ENCODE results near the gene GATAD2A. TPM values are rescaled to one million over a fixed set of nuclear protein-coding genes. Genes with fewer than 3 reads are reported as not detected.
A peak's percentile ranks its signal among the peaks of the same experiment; 100 is the strongest.

Gene GATAD2A
- total RNA-seq, 2 experiments from 2014 or later: 104 to 107 TPM

- POLR2A ChIA-PET: interaction anchor here (0.8 to 3.4 kb wide), 5 partner anchors 10 to 93 kb away, joined by 3 to 36 read pairs (median 10); partner anchors contain the start of gene GATAD2A
Measured at GRCh38 chr19:19457671-19458070, 52.2 kb downstream of the GATAD2A start.

GRCh38 chr19:19458110-19458816 is 52.8 kb downstream of the GATAD2A start:
- Mint-ChIP-seq H3K27ac (peak overlapping the region; percentile 95), H3K9me3 (no peaks in the 10 kb centered on the region), H3K4me1 (ENCODE audit: low read depth) (peaks cover 70% of the 10 kb centered on the region), H3K27me3 (no peaks in the 10 kb centered on the region), H3K4me3 (peak overlapping the region; percentile 13), H3K36me3 (ENCODE audit: low read depth) (peaks cover 15% of the 10 kb centered on the region)
- Histone ChIP-seq H3K4me3 (ENCODE audit: low read length) (no peak overlapping the region), H3K4me1 (ENCODE audit: insufficient read depth, low read length) (peaks cover 81% of the 10 kb centered on the region), H3K27ac (ENCODE audit: low read depth in 1 of 2, low read length in 2 of 2) (peak overlapping the region; percentile 88 to 91), H3K36me3 (ENCODE audit: insufficient read depth, low read length) (peaks cover 7% of the 10 kb centered on the region), H3K9me3 (ENCODE audit: control insufficient read depth in 1 of 2, insufficient read depth in 1 of 2, low read length in 2 of 2) (no peaks in the 10 kb centered on the region), H3K27me3 (ENCODE audit: control insufficient read depth in 1 of 2, insufficient read depth in 2 of 2, low read length in 2 of 2) (no peaks in the 10 kb centered on the region)
- ChIA-PET POLR2A (interaction anchor here (0.6 to 3.4 kb wide), 8 partner anchors 10 to 93 kb away, joined by 3 to 36 read pairs (median 7); partner anchors contain the start of gene GATAD2A), CTCF (interaction anchor here (1.5 to 2.8 kb wide), 3 partner anchors 17 to 32 kb away, joined by 3 to 12 read pairs (median 3); no protein-coding TSS in a partner anchor)
- TF ChIP-seq, protein P1, sequence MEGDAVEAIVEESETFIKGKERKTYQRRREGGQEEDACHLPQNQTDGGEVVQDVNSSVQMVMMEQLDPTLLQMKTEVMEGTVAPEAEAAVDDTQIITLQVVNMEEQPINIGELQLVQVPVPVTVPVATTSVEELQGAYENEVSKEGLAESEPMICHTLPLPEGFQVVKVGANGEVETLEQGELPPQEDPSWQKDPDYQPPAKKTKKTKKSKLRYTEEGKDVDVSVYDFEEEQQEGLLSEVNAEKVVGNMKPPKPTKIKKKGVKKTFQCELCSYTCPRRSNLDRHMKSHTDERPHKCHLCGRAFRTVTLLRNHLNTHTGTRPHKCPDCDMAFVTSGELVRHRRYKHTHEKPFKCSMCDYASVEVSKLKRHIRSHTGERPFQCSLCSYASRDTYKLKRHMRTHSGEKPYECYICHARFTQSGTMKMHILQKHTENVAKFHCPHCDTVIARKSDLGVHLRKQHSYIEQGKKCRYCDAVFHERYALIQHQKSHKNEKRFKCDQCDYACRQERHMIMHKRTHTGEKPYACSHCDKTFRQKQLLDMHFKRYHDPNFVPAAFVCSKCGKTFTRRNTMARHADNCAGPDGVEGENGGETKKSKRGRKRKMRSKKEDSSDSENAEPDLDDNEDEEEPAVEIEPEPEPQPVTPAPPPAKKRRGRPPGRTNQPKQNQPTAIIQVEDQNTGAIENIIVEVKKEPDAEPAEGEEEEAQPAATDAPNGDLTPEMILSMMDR (IDR thresholded peaks at IDR 0.05): no peak
- DNase-seq (no peak), ATAC-seq (ENCODE audit: poor library complexity) (no peak)
- intact Hi-C loops (cut with DNase I, micrococcal nuclease): no loop called here

More at GRCh38 chr19:19457671-19458070, 52.2 kb downstream of the GATAD2A start:
- Histone ChIP-seq H3K9me3 (ENCODE audit: control insufficient read depth in 1 of 2, insufficient read depth in 1 of 2, low read length in 2 of 2) (no peaks in the 10 kb centered on the region), H3K4me3 (ENCODE audit: low read length) (no peak overlapping the region), H3K4me1 (ENCODE audit: insufficient read depth, low read length) (peaks cover 81% of the 10 kb centered on the region), H3K27ac (ENCODE audit: low read depth in 1 of 2, low read length in 2 of 2) (peak overlapping the region; percentile 88 to 91), H3K36me3 (ENCODE audit: insufficient read depth, low read length) (peaks cover 7% of the 10 kb centered on the region), H3K27me3 (ENCODE audit: control insufficient read depth in 1 of 2, insufficient read depth in 2 of 2, low read length in 2 of 2) (no peaks in the 10 kb centered on the region)
- intact Hi-C loops (cut with DNase I, micrococcal nuclease): no loop called here
- Mint-ChIP-seq H3K9me3 (no peaks in the 10 kb centered on the region), H3K36me3 (ENCODE audit: low read depth) (peaks cover 11% of the 10 kb centered on the region), H3K27ac (peak overlapping the region; percentile 95), H3K4me3 (no peak overlapping the region), H3K27me3 (no peaks in the 10 kb centered on the region), H3K4me1 (ENCODE audit: low read depth) (peaks cover 70% of the 10 kb centered on the region)
- TF ChIP-seq, protein P1 (IDR thresholded peaks at IDR 0.05): no peak
- CTCF ChIA-PET: interaction anchor here (0.5 to 1.5 kb wide), 3 partner anchors 25 to 128 kb away, joined by 3 read pairs; no protein-coding TSS in a partner anchor
- DNase-seq (no peak), ATAC-seq (ENCODE audit: poor library complexity) (no peak)

DNA sequence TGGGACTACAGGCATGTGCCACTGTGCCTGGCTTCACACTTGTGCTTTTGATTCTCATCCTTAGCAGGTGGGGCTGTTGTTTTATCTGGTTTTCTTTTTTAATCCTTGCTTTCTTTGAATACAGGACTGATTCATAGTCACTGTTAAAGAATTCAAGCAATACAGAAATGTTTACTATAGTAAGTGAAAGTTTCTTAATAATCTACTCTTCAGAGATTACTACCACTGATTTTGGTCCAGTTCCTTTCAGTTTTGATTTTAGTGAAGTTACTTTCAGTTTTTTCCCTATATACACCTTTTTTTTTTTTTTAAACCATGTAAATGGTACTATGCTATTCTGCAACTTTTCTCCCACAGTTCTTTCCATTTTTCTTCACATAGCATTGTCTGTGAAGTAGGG is 53.6 kb downstream of the GATAD2A start:
- Mint-ChIP-seq H3K36me3 (ENCODE audit: low read depth) (peaks cover 16% of the 10 kb centered on the region), H3K4me3 (peak overlapping the region; percentile 89), H3K9me3 (no peaks in the 10 kb centered on the region), H3K27ac (peak overlapping the region; percentile 95), H3K4me1 (ENCODE audit: low read depth) (peaks cover 70% of the 10 kb centered on the region), H3K27me3 (no peaks in the 10 kb centered on the region)
- Histone ChIP-seq H3K4me1 (ENCODE audit: insufficient read depth, low read length) (peaks cover 83% of the 10 kb centered on the region), H3K36me3 (ENCODE audit: insufficient read depth, low read length) (peaks cover 13% of the 10 kb centered on the region), H3K27ac (ENCODE audit: low read depth in 1 of 2, low read length in 2 of 2) (peak overlapping the region; percentile 88 to 91), H3K27me3 (ENCODE audit: control insufficient read depth in 1 of 2, insufficient read depth in 2 of 2, low read length in 2 of 2) (no peaks in the 10 kb centered on the region), H3K4me3 (ENCODE audit: low read length) (peak overlapping the region; percentile 50), H3K9me3 (ENCODE audit: control insufficient read depth in 1 of 2, insufficient read depth in 1 of 2, low read length in 2 of 2) (no peaks in the 10 kb centered on the region)
- TF ChIP-seq, protein P1 (IDR thresholded peaks at IDR 0.05): no peak
- peak in 3 of 14 experiments; percentile 48 to 75 (median 51) for DNase-seq
- POLR2A ChIA-PET: interaction anchor here (0.6 to 3.4 kb wide), 15 partner anchors 8 to 267 kb away, joined by 3 to 36 read pairs (median 6); partner anchors contain the start of genes BORCS8, GATAD2A, NDUFA13 and TSSK6
- ATAC-seq (ENCODE audit: poor library complexity): peak; percentile 12
- intact Hi-C loops (cut with DNase I, micrococcal nuclease): loop anchor here in 1 of 2 experiments (1.0 kb wide), 1 partner anchor 8 kb away; no protein-coding TSS in a partner anchor
- CTCF ChIA-PET: interaction anchor here (1.6 to 2.8 kb wide), 4 partner anchors 16 to 54 kb away, joined by 3 to 12 read pairs (median 5); partner anchors contain the start of gene GATAD2A

All from CD4-positive, alpha-beta T cell (primary cell).